WTC11 (cell line): ENCODE results near the gene STXBP6.

Experiments
- AR ChIP-seq: fragments of 250-450 bp; sonication (Bioruptor Pico); IDR thresholded peaks from 2 replicates; pipeline ENCODE4 v1.9.0; 2021; ENCODE audit warnings: mild to moderate bottlenecking
- ATF2 ChIP-seq: sonication (generic); formaldehyde crosslinking; IDR thresholded peaks from 2 replicates; pipeline ENCODE4 v1.8.1; 2022; ENCODE audit warnings: low read depth, missing genetic modification reagents, borderline replicate concordance
- CBFB ChIP-seq: sonication (generic); formaldehyde crosslinking; IDR thresholded peaks from 2 replicates; pipeline ENCODE4 v1.8.1; 2022; ENCODE audit warnings: mild to moderate bottlenecking, low read depth, missing genetic modification reagents
- TF ChIP-seq, protein P1 (sequence below): fragments of 200-600 bp; IDR thresholded peaks from 2 replicates; pipeline ENCODE4 v1.8.0; 2022; ENCODE audit warnings: antibody characterized with exemption

DNA sequence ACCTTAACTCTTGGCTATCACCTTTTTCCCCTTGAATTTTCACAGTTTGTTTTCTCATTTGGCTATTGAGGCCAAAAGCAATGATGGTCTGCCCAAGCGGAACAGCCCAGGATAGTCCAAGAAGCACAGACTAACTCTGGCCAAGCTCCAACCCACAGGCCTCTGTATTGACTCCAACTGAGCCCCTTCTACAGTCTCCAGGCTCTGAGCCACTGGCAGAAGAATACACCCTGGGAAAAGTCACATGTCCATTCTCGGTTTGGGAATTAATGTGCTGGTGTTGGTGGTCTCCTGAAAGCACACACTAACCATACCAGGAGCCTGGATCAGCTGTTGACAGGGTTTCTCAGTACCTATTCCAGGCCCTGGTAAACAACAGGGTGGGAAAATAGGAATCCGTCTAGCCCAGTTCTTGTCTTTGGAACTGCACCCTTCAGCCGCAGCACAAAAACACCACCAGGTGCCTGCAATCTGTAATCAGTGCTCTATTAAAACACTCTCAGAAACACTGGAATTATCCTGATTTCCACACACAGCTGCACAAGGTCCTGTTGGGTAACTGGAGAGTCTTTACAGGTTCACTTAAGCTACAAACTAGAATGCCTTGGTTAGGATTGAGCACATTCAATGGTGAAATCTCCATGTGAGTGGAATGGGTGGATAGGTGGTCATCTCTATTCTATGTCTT lies 63.6 kb downstream of the STXBP6 start:
- TF ChIP-seq, protein P1, sequence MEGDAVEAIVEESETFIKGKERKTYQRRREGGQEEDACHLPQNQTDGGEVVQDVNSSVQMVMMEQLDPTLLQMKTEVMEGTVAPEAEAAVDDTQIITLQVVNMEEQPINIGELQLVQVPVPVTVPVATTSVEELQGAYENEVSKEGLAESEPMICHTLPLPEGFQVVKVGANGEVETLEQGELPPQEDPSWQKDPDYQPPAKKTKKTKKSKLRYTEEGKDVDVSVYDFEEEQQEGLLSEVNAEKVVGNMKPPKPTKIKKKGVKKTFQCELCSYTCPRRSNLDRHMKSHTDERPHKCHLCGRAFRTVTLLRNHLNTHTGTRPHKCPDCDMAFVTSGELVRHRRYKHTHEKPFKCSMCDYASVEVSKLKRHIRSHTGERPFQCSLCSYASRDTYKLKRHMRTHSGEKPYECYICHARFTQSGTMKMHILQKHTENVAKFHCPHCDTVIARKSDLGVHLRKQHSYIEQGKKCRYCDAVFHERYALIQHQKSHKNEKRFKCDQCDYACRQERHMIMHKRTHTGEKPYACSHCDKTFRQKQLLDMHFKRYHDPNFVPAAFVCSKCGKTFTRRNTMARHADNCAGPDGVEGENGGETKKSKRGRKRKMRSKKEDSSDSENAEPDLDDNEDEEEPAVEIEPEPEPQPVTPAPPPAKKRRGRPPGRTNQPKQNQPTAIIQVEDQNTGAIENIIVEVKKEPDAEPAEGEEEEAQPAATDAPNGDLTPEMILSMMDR = no peak
- no peak for TF ChIP-seq CBFB
- no peak for TF ChIP-seq AR (CRISPR knock-in tag)
- no peak for TF ChIP-seq ATF2 (CRISPR knock-in tag)
